OCI-LY7 (cell line): Measurements from ENCODE around the gene HIGD2A. TPM values are rescaled to one million over a fixed set of nuclear protein-coding genes. Genes with fewer than 3 reads are reported as not detected.

Source experiments
- BruUV-seq: library from RNA; stranded (reverse); fragments of 400-500 nt; replicated peaks from 2 replicates; lab custom pipeline; 2021; lab: Mats Ljungman, UMichigan
- CTCF ChIA-PET: fragments of 300-600 bp; sonication (Branson Sonifier 250); formaldehyde crosslinking; loops from one replicate; lab custom pipeline; 2022; ENCODE audit warnings: antibody characterized with exemption; ENCODE audit not compliant: unreplicated experiment; lab: Charles Lee
- POLR2A ChIA-PET: fragments of 300-600 bp; sonication (Branson Sonifier 250); formaldehyde crosslinking; loops from one replicate; lab custom pipeline; 2022; ENCODE audit warnings: antibody characterized with exemption; lab: Charles Lee
- DNase-seq: peaks from one replicate; pipeline ENCODE4 v3.0.0-alpha.2; 2015; ENCODE audit warnings: low spot score
- H2AFZ ChIP-seq: fragments of 200-600 bp; sonication (generic), shearing (Covaris generic); 2 replicates; pipeline ENCODE4 v1.6.1; 2014; ENCODE audit warnings: mild to moderate bottlenecking, antibody characterized with exemption, low read length, moderate library complexity
- H3K27ac ChIP-seq: fragments of 200-600 bp; sonication (generic); 2 replicates; pipeline ENCODE4 v1.5.1; 2014; ENCODE audit warnings: mixed run types, low read depth, mild to moderate bottlenecking, moderate library complexity, low read length, inconsistent platforms; ENCODE audit not compliant: poor library complexity, severe bottlenecking
- H3K36me3 ChIP-seq: fragments of 200-600 bp; sonication (generic); 2 replicates; pipeline ENCODE4 v1.6.1; 2014; ENCODE audit warnings: mild to moderate bottlenecking, antibody characterized with exemption, low read length, moderate library complexity, mixed read lengths; ENCODE audit not compliant: insufficient read depth
- H3K4me1 ChIP-seq: fragments of 200-600 bp; sonication (generic); 2 replicates; pipeline ENCODE4 v1.5.1; 2014; ENCODE audit warnings: mild to moderate bottlenecking, low read length; ENCODE audit not compliant: insufficient read depth, poor library complexity, severe bottlenecking
- H3K4me2 ChIP-seq: fragments of 200-600 bp; sonication (generic); 2 replicates; pipeline ENCODE4 v1.6.1; 2014; ENCODE audit warnings: mild to moderate bottlenecking, low read length
- H3K4me3 ChIP-seq: fragments of 200-600 bp; sonication (generic); 2 replicates; pipeline ENCODE4 v1.5.1; 2014; ENCODE audit warnings: mild to moderate bottlenecking, low read depth, low read length; ENCODE audit not compliant: poor library complexity, severe bottlenecking
- H3K79me2 ChIP-seq: fragments of 200-600 bp; sonication (generic); 2 replicates; pipeline ENCODE4 v1.6.1; 2016; ENCODE audit warnings: low read depth, mild to moderate bottlenecking, low read length, moderate library complexity, mixed read lengths; ENCODE audit not compliant: insufficient read depth
- H3K9me2 ChIP-seq: fragments of 200-600 bp; sonication (generic); 2 replicates; pipeline ENCODE4 v1.6.1; 2016; ENCODE audit warnings: mild to moderate bottlenecking, low read length, mixed read lengths; ENCODE audit not compliant: insufficient read depth
- H3K9me3 ChIP-seq: fragments of 200-600 bp; sonication (generic); 2 replicates; pipeline ENCODE4 v1.6.1; 2014; ENCODE audit warnings: mild to moderate bottlenecking, mixed run types, low read length, mixed read lengths
- H4K20me1 ChIP-seq: fragments of 200-600 bp; sonication (generic); 2 replicates; pipeline ENCODE4 v1.6.1; 2014; ENCODE audit warnings: mild to moderate bottlenecking, antibody characterized with exemption, low read length, moderate library complexity, mixed read lengths; ENCODE audit not compliant: insufficient read depth
- EZH2phosphoT487 ChIP-seq: fragments of 200-600 bp; sonication (generic); IDR thresholded peaks from 2 replicates; pipeline ENCODE4 v1.6.1; 2018; ENCODE audit warnings: low read depth, borderline replicate concordance, mild to moderate bottlenecking, mixed run types, antibody characterized with exemption, low read length, moderate library complexity, mixed read lengths
- intact Hi-C: fragments of 100-400 bp; cut with micrococcal nuclease; formaldehyde crosslinking; loops from one replicate; pipeline ENCODE4 v1.10.0; 2022; ENCODE audit not compliant: unreplicated experiment
- total RNA-seq, 2 experiments: library from RNA; depleted of rRNA in 1 of 2; stranded (reverse); fragments of >200 nt in 1 of 2; shearing (Covaris generic) in 1 of 2; gene quantifications; 2 replicates each; pipeline ENCODE4 v1.2.3, GENCODE V29; 2014 to 2022
- TF ChIP-seq, protein P1 (sequence below): fragments of 200-600 bp; sonication (generic); conservative IDR thresholded peaks from 2 replicates; pipeline ENCODE4 v1.5.1; 2014; ENCODE audit warnings: mild to moderate bottlenecking, antibody characterized with exemption, low read length, moderate library complexity, mixed read lengths

The HIGD2A gene
- total RNA-seq, 2 experiments from 2014 or later: 145 to 223 TPM

DNA sequence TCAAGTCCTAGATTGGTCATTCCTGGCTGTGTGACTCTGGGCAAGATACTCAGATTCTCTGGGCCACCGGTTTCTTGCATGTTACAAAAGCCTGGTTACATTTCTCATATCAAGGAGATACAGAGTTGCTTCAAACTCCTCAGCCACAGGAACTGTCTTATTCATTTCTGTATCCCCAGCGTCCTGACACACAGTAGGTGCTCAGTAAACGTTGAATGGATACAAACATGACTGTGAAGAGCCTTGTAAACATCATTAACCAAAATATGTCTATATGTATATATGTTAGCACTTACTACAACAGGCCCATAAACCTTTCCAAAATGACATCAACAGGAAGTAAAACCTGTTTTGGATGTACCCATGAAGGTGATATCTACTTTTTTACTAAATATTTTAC, 26.2 kb downstream of the HIGD2A start:
- DNase-seq: no peak
- peaks cover 25% of the 10 kb centered on the region for H3K4me1 ChIP-seq
- BruUV-seq: TSS peak; percentile 77
- H3K36me3 ChIP-seq: peaks cover 6% of the 10 kb centered on the region; the same call in 1 of the 2 replicates
- no peak for TF ChIP-seq EZH2phosphoT487
- TF ChIP-seq, protein P1, sequence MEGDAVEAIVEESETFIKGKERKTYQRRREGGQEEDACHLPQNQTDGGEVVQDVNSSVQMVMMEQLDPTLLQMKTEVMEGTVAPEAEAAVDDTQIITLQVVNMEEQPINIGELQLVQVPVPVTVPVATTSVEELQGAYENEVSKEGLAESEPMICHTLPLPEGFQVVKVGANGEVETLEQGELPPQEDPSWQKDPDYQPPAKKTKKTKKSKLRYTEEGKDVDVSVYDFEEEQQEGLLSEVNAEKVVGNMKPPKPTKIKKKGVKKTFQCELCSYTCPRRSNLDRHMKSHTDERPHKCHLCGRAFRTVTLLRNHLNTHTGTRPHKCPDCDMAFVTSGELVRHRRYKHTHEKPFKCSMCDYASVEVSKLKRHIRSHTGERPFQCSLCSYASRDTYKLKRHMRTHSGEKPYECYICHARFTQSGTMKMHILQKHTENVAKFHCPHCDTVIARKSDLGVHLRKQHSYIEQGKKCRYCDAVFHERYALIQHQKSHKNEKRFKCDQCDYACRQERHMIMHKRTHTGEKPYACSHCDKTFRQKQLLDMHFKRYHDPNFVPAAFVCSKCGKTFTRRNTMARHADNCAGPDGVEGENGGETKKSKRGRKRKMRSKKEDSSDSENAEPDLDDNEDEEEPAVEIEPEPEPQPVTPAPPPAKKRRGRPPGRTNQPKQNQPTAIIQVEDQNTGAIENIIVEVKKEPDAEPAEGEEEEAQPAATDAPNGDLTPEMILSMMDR: no peak
- ChIA-PET POLR2A (no interaction called here), CTCF (no interaction called here)
- intact Hi-C loops: no loop called here
- peaks cover 11% of the 10 kb centered on the region; the same call in 1 of the 2 replicates for H3K79me2 ChIP-seq
- no peaks in the 10 kb centered on the region for H4K20me1 ChIP-seq
- no peaks in the 10 kb centered on the region for H3K9me2 ChIP-seq
- H2AFZ ChIP-seq: no peak overlapping the region
- no peaks in the 10 kb centered on the region for H3K9me3 ChIP-seq
- no peak overlapping the region for H3K27ac ChIP-seq
- H3K4me2 ChIP-seq: peak overlapping the region; percentile 94
- H3K4me3 ChIP-seq: peak overlapping the region; percentile 86

DNA sequence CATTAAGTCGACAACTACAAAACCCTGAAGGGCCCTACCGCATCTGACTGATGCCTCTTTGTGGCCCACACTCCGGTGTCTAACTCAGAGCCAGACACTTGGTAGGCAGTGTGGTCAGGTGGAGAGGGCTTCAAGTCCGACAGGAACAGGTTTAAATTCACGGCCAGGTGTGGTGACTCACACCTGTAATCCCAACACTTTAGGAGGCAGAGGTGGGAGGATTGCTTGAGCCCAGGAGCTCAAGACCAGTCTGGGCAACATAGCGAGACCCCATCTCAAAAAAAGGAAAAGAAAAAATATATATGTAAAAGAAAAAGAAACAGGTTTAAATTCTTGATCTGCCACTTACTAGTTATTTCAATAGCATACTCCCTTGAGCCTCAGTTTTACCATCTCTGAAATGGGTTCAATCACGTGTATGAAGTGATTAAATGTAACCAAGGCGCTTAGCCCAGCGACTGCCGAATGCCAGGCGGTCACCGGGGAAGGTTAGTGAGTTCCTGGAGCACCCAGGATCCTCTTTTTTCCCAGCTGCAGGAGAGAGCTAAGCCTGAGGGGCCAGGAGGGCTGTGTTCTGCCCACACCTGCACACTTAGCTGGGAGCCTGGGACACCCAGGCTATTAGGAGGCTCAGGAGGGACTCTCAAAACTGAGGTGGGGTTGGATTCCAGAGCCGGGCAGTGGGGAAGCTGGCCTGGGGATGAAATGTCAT, 26.8 kb downstream of the HIGD2A start:
- peak; percentile 18 for DNase-seq
- peaks cover 25% of the 10 kb centered on the region for H3K4me1 ChIP-seq
- H3K9me3 ChIP-seq: peaks cover 2% of the 10 kb centered on the region; the same call in 1 of the 2 replicates
- H3K4me3 ChIP-seq: peak overlapping the region; percentile 86
- intact Hi-C loops: no loop called here
- H3K9me2 ChIP-seq: no peaks in the 10 kb centered on the region
- H3K27ac ChIP-seq: peak overlapping the region; percentile 2
- ChIA-PET CTCF (no interaction called here), POLR2A (interaction anchor here (0.6 to 0.7 kb wide), 2 partner anchors 123 to 1034 kb away, joined by 3 to 4 read pairs; no protein-coding TSS in a partner anchor)
- TF ChIP-seq, protein P1: no peak
- no peak for TF ChIP-seq EZH2phosphoT487
- peak overlapping the region; percentile 60; the same call in 1 of the 2 replicates for H2AFZ ChIP-seq
- peaks cover 11% of the 10 kb centered on the region; the same call in 1 of the 2 replicates for H3K79me2 ChIP-seq
- peak overlapping the region; percentile 94 for H3K4me2 ChIP-seq
- H3K36me3 ChIP-seq: no peaks in the 10 kb centered on the region
- no TSS peak for BruUV-seq
- no peaks in the 10 kb centered on the region for H4K20me1 ChIP-seq
